IPS-18c (cell line): ENCODE measurements around the gene C1QTNF6.

ENCODE experiments used
- H3K4me3 ChIP-seq: 2 replicates; pipeline ENCODE4 v1.7.0; 2013; ENCODE audit warnings: low read depth, mild to moderate bottlenecking, low read length, moderate library complexity; ENCODE audit not compliant: insufficient read depth
- H3K9me3 ChIP-seq: one replicate; pipeline ENCODE4 v1.6.1; 2013; ENCODE audit warnings: mild to moderate bottlenecking, low read length, moderate library complexity; ENCODE audit not compliant: control insufficient read depth, insufficient read depth

The C1QTNF6 gene

DNA sequence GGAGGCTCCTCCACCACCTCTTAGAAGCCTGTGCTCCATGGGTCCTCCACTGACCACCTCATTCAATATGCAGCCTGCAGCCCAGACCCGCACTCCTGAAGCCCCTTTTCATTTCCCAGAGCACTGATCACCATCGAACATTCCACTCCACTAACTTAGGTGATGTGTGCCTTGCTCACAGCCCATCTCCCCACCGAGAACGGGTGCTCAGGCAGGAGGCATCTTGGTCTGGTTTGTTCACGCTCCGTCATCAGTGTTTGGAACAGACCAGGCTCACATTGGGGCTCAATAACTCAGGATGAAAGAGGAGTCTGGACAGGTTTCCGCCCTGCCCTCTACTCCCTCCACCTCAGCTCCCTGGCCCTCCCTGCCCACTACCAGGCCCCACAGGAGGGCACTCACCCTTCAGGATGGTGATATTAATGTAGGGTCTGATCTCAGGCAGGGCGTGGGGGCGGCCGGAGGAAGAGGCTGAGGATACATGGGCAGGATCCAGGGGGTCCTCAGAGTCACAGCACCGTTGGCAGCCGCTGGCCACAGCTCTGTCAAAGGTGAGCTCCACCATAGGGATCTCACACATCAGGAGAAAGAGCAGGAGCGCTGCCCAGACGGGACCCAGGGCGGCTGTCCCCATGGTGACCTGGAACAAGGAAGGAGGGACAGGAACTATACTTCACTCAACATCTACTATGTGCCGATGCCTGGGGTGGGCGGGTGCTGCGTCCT, 3.1 kb downstream of the C1QTNF6 start:
- H3K4me3 ChIP-seq: no peak overlapping the region
- no peaks in the 10 kb centered on the region for H3K9me3 ChIP-seq

DNA sequence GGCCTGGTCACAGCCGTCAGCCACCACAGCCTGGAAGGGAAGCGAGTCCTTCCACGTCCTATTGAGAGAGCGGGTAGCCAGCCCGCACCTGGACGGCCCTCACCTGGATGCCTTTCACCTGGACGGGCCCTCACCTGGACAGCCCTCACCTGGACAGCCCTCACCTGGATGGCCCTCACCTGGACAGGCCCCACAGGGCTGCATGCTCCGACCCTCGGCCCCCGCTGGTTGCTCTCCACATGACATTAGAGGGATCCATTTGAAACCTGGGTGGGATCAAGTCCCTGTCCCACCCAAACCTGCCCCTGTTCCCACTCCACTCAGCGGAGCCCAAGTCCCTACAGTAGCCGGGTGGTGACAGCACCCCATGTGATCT, 3.7 kb downstream of the C1QTNF6 start:
- no peaks in the 10 kb centered on the region for H3K9me3 ChIP-seq
- H3K4me3 ChIP-seq: no peak overlapping the region

DNA sequence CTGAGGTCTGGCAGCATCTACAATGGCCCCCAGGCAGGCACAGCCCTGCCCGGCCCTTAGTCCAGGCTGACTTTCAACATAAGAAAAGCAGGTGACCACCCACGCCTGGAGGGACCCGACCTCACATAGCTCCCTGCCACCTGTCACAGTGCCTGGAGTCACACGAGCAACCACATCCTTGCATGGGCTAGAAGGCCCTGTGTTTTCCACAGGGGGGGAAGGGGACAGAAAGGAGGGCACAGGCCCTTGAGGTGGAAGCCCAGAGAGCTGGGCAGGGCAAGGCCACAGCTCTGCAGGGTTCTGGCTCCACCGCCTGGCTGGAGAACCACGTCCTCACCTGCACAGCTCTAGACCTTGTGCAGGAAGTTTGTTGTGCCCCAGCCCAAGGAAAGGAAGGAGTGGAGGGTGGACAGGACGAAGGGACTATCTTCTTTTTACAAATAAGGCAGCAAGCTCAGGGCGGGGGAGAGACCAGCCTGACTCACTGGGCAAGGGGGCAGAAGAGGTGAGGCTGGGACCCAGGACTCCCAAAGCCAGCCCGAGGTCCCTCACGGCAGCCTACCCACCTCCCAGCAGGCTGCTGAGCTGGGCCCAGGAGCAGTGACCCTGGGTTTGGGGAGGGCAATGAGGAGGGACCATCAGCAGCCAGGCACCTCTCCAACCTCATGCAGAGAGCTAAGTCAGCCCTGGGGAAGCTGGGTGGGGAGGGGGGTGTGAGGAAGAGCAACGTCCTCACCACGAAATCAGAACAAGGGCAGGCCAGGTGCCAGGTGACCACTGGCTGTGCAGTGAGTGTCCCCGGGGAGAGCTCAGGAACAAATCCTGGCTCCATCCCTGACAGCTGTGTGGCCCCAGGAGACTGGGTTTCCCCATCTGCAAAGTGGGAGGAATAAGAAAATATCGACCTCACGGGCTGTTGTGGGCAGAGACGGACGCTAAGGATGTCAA, 4.3 kb downstream of the C1QTNF6 start:
- Histone ChIP-seq H3K9me3 (no peaks in the 10 kb centered on the region), H3K4me3 (no peak overlapping the region)

GRCh38 chr22:37182949-37183245, 5.2 kb downstream of the C1QTNF6 start:
- no peak overlapping the region for H3K4me3 ChIP-seq
- H3K9me3 ChIP-seq: no peaks in the 10 kb centered on the region

GRCh38 chr22:37182101-37182948, 5.7 kb downstream of the C1QTNF6 start:
- Histone ChIP-seq H3K9me3 (no peaks in the 10 kb centered on the region), H3K4me3 (no peak overlapping the region)

GRCh38 chr22:37181681-37182080, 6.4 kb downstream of the C1QTNF6 start:
- Histone ChIP-seq H3K4me3 (no peak overlapping the region), H3K9me3 (no peaks in the 10 kb centered on the region)

DNA sequence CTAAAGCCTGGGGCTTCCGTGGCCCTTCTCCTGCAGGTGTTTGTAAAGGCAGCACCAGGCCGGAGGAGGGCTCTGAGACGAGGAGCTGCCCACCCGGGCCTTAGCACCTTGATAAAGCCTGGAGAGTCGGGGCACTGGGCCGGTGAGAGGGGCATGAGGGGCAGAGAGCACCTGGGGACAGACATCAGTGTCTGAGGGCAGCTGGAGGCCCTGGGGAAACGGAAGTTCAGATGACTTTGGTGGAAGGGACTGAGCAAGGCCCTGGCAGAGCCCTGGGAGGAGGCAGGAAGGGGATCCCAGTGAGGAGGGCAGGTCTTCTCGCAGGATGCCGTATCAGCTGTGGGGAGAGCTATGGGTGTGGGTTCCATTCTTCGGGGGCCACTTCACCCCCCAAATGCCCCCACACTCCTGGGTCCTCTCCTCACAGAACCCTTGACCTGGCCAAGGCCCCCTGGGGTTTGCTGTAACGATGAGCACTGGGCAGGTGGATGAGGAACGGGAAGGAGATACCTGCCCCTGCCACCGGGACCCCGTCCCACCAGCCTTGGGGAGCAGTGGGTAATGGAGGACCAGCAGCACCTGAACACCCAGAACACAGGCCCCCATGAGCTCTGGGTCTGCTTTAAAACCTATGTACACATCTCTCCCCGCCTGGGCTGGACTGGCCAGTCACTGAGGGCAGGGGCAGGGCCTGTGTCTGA, 7.4 kb downstream of the C1QTNF6 start:
- no peak overlapping the region for H3K4me3 ChIP-seq
- no peaks in the 10 kb centered on the region for H3K9me3 ChIP-seq

GRCh38 chr22:37179622-37180420, 8.2 kb downstream of the C1QTNF6 start:
- H3K9me3 ChIP-seq: no peaks in the 10 kb centered on the region

DNA sequence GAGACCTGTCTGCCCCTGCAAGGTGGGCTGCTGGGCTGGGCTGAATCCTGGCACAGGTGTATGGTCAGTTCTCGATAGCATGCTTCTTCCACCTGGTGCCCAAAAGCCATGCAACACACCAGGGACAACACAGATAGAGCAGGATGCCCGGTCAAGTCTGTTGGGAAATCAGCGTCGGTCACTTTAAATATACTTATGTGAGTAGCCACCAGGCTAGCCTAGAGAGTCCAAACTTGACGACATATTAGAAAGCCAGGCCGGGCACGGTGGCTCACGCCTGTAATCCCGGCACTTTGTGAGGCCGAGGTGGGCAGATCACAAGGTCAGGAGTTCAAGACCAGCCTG, 8.9 kb downstream of the C1QTNF6 start:
- Histone ChIP-seq H3K4me3 (no peak overlapping the region), H3K9me3 (no peaks in the 10 kb centered on the region)

More at GRCh38 chr22:37179622-37180420, 8.2 kb downstream of the C1QTNF6 start:
- H3K4me3 ChIP-seq: no peak overlapping the region

GRCh38 chr22:37178350-37179125, 9.5 kb downstream of the C1QTNF6 start:
- H3K9me3 ChIP-seq: no peaks in the 10 kb centered on the region
- H3K4me3 ChIP-seq: no peak overlapping the region

- H3K9me3 ChIP-seq: no peaks in the 10 kb centered on the region
- H3K4me3 ChIP-seq: no peak overlapping the region
Observed at GRCh38 chr22:37177755-37178154, 10.3 kb downstream of the C1QTNF6 start.

DNA sequence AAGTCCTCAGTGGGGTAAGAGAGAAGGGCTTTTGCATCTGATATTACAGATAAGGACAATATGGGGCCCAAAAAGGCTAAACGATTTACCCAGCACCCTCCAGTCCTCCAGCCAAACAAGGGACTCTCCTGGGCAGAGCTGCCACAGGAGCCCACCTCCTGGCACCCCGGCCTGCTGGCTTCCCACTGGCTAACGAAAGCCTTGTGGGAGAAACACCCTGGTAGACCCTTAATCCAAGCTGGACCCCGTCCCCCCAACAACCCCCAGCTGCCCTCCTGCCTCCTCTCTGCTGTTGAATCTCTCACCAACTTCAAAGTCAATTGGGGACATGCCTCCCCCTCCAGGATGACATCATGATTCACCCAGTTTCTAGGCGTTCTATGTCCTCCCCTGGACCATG, 10.8 kb downstream of the C1QTNF6 start:
- Histone ChIP-seq H3K4me3 (no peak overlapping the region), H3K9me3 (no peaks in the 10 kb centered on the region)

DNA sequence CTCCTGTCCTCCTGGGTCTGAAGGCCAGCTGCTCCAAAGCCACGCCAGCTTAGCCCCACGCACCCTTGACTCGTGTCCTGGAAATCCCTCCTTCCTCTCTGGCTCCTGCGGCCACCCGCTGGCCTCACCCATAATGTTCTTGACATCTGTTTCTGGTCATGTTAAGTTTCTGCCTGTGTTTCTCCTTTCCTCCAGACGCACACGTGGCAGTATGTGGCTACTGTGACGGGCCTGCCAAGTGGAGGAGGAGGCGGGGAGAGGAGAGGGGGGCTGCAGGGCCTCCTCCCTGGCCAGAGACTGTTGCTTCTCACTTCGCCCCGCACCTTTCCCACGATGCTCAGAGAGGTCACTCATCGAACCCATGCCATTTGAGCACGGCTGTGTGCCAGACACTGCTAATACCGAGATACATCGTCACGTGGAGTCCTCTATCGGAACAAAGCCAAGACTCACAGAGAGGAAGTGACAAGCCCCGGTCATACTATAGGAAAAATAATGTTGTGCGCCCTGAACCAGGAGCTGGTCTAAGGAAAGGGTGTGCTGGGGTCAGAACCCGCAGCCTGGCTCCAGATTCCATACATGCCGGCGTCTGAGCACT, 11.5 kb downstream of the C1QTNF6 start:
- no peak overlapping the region for H3K4me3 ChIP-seq
- no peaks in the 10 kb centered on the region for H3K9me3 ChIP-seq

GRCh38 chr22:37175414-37176281, 12.4 kb downstream of the C1QTNF6 start:
- H3K4me3 ChIP-seq: no peak overlapping the region
- H3K9me3 ChIP-seq: no peaks in the 10 kb centered on the region

DNA sequence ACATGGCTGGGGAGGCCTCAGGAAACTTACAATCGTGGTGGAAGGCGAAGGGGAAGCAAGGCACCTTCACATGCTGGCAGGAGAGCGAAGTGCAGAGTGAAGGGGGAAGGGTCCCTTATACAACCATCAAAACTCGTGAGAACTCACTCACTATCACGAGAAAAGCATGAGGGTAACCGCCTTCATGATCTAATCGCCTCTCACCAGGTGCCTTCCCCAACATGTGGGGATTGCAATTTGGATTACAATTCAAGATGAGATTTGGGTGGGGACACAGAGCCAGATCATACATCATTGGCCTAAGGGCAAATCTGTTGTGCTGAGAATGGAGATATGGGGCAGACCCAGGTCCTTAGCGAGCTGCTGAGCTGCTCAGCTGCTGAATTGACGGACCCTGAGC, 13.1 kb downstream of the C1QTNF6 start:
- Histone ChIP-seq H3K9me3 (no peaks in the 10 kb centered on the region), H3K4me3 (no peak overlapping the region)
